Inferior parietal cortex (tissue), 1 donor: ENCODE measurements around the gene CDK15.

ENCODE experiments used
- DNase-seq: peaks from one replicate; pipeline ENCODE4 v3.0.0-alpha.2; 2016; ENCODE audit errors: extremely low spot score

CDK15 gene

GRCh38 chr2:201908901-201909300, 102.6 kb downstream of the CDK15 start:
- no peak for DNase-seq

- DNase-seq = no peak
Observed at GRCh38 chr2:201909348-201909747, 103.0 kb downstream of the CDK15 start.

- DNase-seq = no peak
Observed at GRCh38 chr2:201909961-201910361, 103.6 kb downstream of the CDK15 start.

- no peak for DNase-seq
Observed at GRCh38 chr2:201911372-201911771, 105.0 kb downstream of the CDK15 start.

GRCh38 chr2:201913201-201913600, 106.9 kb downstream of the CDK15 start:
- DNase-seq = no peak

- no peak for DNase-seq
Observed at GRCh38 chr2:201915446-201915845, 109.1 kb downstream of the CDK15 start.

- no peak for DNase-seq
Observed at GRCh38 chr2:201916565-201916964, 110.2 kb downstream of the CDK15 start.

GRCh38 chr2:201918616-201919307, 112.4 kb downstream of the CDK15 start:
- no peak for DNase-seq

GRCh38 chr2:201919308-201919634, 112.9 kb downstream of the CDK15 start:
- no peak for DNase-seq

GRCh38 chr2:201923436-201924328, 117.3 kb downstream of the CDK15 start:
- DNase-seq = no peak

- DNase-seq = no peak
Observed at GRCh38 chr2:201924453-201924852, 118.1 kb downstream of the CDK15 start.

GRCh38 chr2:201925056-201925455, 118.7 kb downstream of the CDK15 start:
- DNase-seq = no peak

GRCh38 chr2:201926067-201926466, 119.7 kb downstream of the CDK15 start:
- no peak for DNase-seq

- no peak for DNase-seq
Observed at GRCh38 chr2:201928363-201928762, 122.0 kb downstream of the CDK15 start.

- DNase-seq = no peak
Observed at GRCh38 chr2:201929281-201930026, 123.1 kb downstream of the CDK15 start.

- no peak for DNase-seq
Observed at GRCh38 chr2:201930043-201930442, 123.7 kb downstream of the CDK15 start.

- no peak for DNase-seq
Observed at GRCh38 chr2:201930831-201931230, 124.5 kb downstream of the CDK15 start.

- no peak for DNase-seq
Observed at GRCh38 chr2:201931475-201931874, 125.1 kb downstream of the CDK15 start.

GRCh38 chr2:201931951-201932350, 125.6 kb downstream of the CDK15 start:
- DNase-seq = no peak

GRCh38 chr2:201932511-201932910, 126.2 kb downstream of the CDK15 start:
- no peak for DNase-seq

- DNase-seq = no peak
Observed at GRCh38 chr2:201933792-201934237, 127.5 kb downstream of the CDK15 start.

GRCh38 chr2:201936817-201937216, 130.5 kb downstream of the CDK15 start:
- no peak for DNase-seq
